ENCODE results near the gene SAC3D1. TPM values are rescaled to one million over a fixed set of nuclear protein-coding genes. Genes with fewer than 3 reads are reported as not detected.
A peak's percentile ranks its signal among the peaks of the same experiment; 100 is the strongest.

Gene SAC3D1
- polyA plus RNA-seq, 1 donor: 15.6 TPM

GRCh38 chr11:65060913-65061408 lies 20.0 kb downstream of the SAC3D1 start:
- DNase-seq: no peak

DNA sequence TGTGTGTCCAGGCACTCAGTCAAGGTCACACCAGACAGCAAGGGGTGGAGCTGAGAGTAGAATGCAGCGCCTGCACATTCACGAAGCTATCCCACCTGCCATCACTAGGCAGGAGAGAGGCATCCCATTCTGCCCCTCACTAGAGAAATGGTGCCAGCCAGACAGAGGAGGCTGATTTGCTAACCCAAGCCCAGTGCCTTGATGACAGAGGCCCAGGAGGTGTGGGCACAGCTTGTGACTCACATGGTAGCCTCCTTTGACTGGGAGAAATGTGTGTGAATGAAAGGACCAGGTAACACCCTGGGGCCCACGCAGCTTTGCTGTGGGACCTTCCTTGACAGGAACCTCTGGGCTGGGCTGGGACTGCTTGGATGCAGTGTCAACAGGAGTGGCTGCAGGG lies 22.5 kb downstream of the SAC3D1 start:
- no peak for DNase-seq

DNA sequence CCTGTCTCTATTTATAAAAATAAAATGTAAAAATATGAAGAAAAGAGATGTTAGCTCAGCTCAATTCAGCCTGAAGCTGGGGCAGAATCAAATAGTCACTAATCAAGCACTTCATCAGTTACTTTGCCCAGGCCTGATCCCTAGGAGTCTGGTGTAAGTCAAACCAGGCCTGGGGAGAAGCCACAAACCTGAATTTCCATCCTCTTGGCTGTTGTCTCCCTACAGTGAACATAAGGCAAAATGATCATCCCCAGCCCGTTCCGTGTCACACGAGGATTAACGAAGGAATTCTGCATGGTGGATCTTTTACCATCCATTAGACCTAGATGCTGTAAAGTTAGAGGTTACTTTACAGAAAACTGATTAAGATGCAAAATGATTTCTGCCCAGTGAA lies 23.8 kb downstream of the SAC3D1 start:
- DNase-seq: no peak

DNA sequence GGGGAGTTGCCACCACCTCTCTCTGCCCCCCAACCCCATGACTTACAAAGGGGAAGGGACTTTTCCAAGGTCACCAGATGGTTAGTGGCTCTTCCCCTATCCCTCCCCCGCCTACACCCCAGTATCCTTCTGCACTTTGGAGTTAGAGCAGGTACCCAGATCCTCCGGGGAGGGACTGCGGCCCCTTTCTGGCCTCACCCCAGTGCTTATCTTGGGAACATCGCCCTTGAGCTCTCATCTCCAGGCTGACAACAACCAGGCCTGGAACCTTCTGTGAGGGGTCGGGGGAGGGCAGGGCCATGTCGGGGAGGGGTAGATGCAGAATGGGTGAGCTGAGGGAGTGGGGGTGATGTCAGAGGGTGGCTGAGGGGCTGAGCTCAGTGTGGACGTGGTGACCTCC lies 24.8 kb downstream of the SAC3D1 start:
- DNase-seq: no peak

- no peak for DNase-seq
Observed at GRCh38 chr11:65066315-65066714, 25.3 kb downstream of the SAC3D1 start.

DNA sequence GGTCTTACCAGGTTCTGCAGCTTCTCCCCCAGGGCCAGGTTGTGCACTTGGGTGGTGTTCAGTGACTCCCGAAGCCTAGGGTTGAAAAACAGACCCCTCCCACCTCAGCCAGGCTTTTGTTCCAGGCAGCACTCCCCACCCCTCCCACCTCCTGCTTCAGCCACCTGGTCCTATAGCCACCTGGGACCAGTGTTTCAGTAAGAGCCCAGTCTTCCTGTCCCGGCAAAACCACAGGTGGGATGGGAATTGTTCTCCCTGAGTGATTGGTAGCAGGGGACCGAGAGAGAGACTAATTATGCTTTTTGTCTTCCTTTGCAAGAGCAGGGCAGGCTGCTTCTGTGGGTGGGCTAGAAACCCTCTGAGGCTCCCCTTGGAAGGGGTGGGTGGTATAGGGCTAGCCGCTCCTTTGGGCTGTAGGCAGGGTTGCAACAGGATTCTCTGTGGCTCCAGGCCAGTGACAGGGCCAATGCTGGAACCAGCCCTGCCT lies 25.8 kb downstream of the SAC3D1 start:
- no peak for DNase-seq

DNA sequence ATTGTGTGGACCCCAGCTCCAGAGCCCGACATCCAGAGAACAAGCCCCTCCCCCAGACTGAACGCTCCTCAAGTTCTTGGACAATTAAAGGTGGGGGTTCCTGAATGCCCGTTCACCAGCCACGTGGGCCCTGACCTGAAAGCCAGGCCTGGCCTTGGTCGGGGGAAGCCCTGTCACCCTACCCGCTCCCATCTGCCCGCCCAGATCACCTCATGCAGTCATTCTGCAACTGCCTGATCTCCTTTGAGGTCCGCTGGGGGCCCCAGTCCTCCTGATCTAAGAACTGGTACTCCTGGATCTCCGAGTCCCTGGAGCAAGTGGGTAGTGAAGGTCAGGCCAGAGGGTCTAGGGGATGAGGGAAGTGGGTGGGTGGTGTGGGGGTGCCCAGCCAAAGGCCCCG lies 26.4 kb downstream of the SAC3D1 start:
- no peak for DNase-seq

DNA sequence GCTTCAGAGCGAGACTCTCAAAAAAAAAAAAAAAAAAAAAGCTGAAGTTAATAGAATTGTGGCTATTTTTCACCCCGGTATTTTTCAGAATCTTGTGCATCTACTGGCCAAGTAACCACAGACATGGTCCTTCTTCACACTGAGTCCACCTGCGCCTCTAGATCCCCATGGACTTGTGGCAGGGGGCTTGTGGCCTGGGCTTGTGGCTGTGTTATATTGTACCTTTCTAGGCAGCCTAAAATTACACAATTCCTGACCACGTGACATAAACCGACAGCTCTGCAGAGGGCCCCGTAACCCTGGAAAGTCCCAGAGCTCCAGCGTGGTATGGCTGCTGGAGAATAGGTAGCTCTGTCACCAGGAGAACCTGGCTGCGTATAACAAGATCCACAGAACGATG lies 28.2 kb downstream of the SAC3D1 start:
- DNase-seq: no peak

GRCh38 chr11:65071907-65072630 lies 31.1 kb downstream of the SAC3D1 start:
- no peak for DNase-seq

GRCh38 chr11:65072631-65072966 lies 31.6 kb downstream of the SAC3D1 start:
- no peak for DNase-seq

GRCh38 chr11:65077451-65077850 lies 36.4 kb downstream of the SAC3D1 start:
- no peak for DNase-seq

DNA sequence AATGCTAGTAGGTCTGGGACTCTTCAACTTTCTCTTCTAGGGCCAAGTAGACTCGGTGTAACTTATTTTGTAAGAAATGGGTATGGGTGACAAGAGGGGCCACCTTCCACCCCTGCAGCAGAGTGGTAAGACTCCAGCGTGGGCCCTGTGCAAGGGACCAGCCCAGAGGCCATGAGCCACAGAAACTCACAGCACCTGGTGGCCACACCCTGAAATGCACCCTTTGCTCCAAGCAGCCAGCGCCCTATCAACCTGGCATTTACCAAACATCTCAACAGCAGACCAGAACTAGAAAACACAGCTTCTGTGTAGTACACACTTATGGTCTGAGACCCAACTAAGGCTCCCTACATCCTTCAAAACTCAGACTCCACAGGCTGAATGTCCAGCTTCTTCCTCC lies 37.1 kb downstream of the SAC3D1 start:
- no peak for DNase-seq

- DNase-seq: no peak
Observed at GRCh38 chr11:65078786-65079342, 37.9 kb downstream of the SAC3D1 start.

GRCh38 chr11:65083134-65083833 lies 42.3 kb downstream of the SAC3D1 start:
- no peak for DNase-seq

DNA sequence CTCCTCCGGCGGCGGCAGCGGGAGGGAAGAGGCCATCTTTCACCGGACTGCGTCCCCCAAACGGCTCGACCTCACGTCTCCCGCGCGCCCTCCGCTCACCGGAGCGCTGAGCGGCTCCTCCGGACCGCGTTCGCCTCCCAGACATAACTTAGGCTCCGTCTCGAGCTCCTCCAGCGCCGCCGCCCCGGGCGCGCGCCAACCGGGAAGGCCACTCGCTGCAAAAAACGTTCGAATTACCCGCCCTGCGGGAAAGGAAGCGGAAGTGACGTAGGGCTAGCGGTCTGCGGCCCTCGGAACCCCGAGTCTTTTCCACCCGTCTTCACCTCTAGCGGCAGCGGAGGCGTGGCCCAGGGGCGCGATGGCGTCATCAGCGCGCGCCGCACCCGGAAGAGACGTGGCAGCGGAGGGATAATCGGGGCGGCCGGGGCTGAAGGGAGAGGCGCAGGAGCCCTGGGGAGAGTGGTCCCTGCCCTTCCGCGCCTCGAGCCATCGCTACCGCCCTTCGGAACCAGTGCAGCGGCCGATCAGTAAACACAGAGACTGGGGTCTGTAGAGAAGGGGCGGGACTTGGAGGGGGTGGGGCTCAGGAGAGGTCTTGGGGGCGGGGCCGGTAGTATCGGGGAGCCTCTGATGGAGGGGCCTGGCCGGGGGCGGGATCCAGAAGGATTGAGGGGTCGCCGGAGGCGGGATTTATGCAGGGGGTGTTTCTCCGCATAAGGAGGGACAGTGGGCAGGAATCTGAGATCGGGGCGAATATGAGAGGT lies 43.0 kb downstream of the SAC3D1 start, which contains the start of the genes CDCA5 and ZFPL1:
TSS of gene CDCA5 (minus strand) at position 207 of the 764 bp plus-strand sequence. CDS start at position 145, 62 bp downstream.
TSS of gene ZFPL1 (plus strand) at position 389 of the 764 bp plus-strand sequence. CDS start 477 bp downstream, outside the sequence.
- peak; percentile 96 for DNase-seq

DNA sequence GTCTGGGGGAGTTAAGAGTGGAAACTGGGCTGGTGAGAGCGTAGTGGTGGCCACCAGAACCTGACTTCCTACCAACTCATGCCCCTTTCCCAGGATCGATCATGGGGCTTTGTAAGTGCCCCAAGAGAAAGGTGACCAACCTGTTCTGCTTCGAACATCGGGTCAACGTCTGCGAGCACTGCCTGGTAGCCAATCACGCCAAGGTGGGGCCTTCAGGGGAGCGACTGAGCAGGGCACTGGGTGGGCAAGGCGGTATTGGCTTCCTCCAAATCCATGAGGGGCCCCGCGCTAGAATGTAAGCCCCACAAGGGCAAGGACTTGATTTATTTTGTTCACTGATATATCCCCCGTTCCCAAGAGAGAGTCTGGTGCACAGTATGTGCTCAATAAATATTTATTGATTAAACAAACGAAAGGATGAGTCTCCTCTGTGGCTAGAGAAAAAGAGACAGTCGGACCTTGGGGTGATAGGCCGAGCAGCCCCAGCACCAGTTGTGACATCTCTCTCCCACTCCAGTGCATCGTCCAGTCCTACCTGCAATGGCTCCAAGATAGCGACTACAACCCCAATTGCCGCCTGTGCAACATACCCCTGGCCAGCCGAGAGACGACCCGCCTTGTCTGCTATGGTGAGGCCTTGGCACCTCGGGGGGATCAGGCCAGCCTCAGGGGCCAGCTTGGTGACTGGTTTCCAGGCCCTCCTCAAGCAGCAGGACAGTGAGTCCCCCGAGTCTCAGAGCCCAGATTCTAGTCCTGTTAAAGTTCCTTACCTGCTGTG lies 43.8 kb downstream of the SAC3D1 start:
- no peak for DNase-seq

DNA sequence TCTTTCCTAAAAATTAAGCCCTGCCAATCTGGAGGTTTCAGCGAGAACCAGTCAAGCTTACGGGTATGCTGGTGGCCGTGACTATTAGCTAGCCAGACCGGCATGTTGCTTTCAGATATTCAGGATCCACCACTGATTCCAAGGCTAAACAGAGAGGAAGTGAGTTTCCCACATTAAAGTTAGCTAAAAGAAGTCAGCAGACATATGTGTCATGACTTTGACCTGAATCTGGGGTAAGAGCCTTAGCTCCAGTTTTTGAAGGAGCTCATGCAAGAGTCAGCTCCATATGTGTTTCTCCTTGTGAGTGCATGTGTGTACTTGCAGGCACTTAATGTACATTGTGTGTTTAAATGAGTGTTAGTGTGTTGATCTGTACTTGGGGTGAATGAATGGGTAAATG lies 44.4 kb downstream of the SAC3D1 start:
- no peak for DNase-seq

DNA sequence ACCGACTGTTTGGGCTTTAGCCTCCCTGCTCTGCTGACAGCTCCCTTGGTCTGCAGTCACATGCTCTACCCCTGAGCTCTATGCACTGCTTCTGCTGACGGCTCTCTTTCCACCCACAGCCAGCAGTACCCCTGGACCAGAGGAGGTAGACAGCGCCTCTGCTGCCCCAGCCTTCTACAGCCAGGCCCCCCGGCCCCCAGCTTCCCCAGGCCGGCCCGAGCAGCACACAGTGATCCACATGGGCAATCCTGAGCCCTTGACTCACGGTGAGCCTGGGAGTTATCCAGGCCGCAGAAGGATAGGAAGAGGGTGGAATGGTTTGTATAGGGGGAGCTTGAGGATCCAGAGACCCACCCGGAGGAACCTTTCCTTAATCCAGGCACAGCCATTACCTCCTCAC lies 45.8 kb downstream of the SAC3D1 start:
- no peak for DNase-seq

- DNase-seq: no peak
Observed at GRCh38 chr11:65087216-65087615, 46.2 kb downstream of the SAC3D1 start.

GRCh38 chr11:65087827-65088226 lies 46.8 kb downstream of the SAC3D1 start:
- no peak for DNase-seq

GRCh38 chr11:65089621-65090020 lies 48.6 kb downstream of the SAC3D1 start:
- DNase-seq: no peak

GRCh38 chr11:65090628-65091027 lies 49.6 kb downstream of the SAC3D1 start:
- DNase-seq: no peak

Data from hindlimb muscle (tissue), 1 donor.